ENCODE results near the gene UTS2R. TPM values are rescaled to one million over a fixed set of nuclear protein-coding genes. Genes with fewer than 3 reads are reported as not detected.

The UTS2R gene
- polyA plus RNA-seq, 1 donor from 2014 or later, result not detected

DNA sequence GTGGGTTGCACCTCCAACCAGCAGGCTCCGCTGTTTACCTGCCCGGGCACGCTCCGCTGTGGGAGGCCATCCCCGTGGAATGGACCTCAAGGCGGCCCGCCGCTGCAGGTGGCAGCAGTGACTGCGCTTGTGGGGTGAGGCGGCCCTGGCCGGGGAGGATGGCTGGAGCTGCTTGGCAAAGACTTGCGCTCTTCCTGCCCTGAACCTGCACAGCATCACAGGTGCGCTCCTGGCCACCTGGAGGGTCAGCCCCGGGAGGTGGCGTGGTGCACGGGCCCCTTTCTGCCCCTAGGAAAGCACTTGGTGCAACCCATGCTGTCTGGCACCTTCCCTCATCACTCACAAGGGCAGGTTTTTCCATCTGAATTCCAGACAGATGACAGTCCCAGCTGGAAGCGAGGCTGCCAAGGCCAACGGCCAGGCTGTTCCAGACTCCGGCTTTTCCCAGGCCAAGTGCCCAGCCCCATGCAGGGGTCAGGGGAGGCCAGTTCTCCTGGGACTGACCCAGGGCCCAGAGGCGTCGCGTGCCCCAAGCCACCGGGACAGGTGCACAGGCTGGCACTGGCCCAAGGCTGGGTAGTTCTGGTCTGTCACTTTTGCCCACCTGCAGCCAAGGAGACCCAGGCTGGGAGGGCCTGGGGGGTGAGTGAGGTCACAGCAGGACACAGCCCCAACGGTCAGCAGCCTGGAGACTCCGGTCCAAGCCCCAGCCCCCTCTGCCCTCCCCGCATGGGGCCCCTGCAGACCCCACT lies 13.3 kb downstream of the UTS2R start:
- H3K27me3 ChIP-seq (ENCODE audit: insufficient read depth, low read depth, low read length), result no peaks in the 10 kb centered on the region
- H3K9me3 ChIP-seq (ENCODE audit: low read length), result no peaks in the 10 kb centered on the region
- no peaks in the 10 kb centered on the region for H3F3A ChIP-seq (ENCODE audit: insufficient read depth, low read length, poor library complexity, severe bottlenecking)
- no peak overlapping the region for H2AFZ ChIP-seq (ENCODE audit: low read depth, low read length)
- no peaks in the 10 kb centered on the region for H3K9me2 ChIP-seq (ENCODE audit: insufficient read depth, low read length)
- H3K4me2 ChIP-seq (ENCODE audit: low read length), result no peak overlapping the region
- no peak overlapping the region for H3K4me3 ChIP-seq (ENCODE audit: low read length)
- H3K36me3 ChIP-seq (ENCODE audit: insufficient read depth, low read length), result no peaks in the 10 kb centered on the region
- no peak overlapping the region for H3K27ac ChIP-seq (ENCODE audit: low read length)
- H4K20me1 ChIP-seq (ENCODE audit: insufficient read depth), result no peaks in the 10 kb centered on the region
- no peaks in the 10 kb centered on the region for H3K79me2 ChIP-seq (replicated peaks; ENCODE audit: insufficient read depth, low read length)
- TF ChIP-seq CTCF (IDR thresholded peaks at IDR 0.05; ENCODE audit: poor library complexity, severe bottlenecking) (no peak), REST (IDR thresholded peaks at IDR 0.05; ENCODE audit: borderline replicate concordance) (no peak), MXI1 (conservative IDR thresholded peaks at IDR 0.05; ENCODE audit: poor library complexity, severe bottlenecking) (no peak), TAF1 (IDR thresholded peaks at IDR 0.05; ENCODE audit: low read depth) (no peak), EP300 (conservative IDR thresholded peaks at IDR 0.05; ENCODE audit: poor library complexity, severe bottlenecking) (no peak), POLR2AphosphoS5 (IDR thresholded peaks at IDR 0.05) (no peak), EZH2 (IDR thresholded peaks at IDR 0.05; ENCODE audit: borderline replicate concordance, insufficient read depth, low read length, poor library complexity, severe bottlenecking) (no peak), SMC3 (conservative IDR thresholded peaks at IDR 0.05; ENCODE audit: poor library complexity) (no peak), RAD21 (conservative IDR thresholded peaks at IDR 0.05) (no peak)
- H3K9ac ChIP-seq (ENCODE audit: low read length), result no peak overlapping the region

DNA sequence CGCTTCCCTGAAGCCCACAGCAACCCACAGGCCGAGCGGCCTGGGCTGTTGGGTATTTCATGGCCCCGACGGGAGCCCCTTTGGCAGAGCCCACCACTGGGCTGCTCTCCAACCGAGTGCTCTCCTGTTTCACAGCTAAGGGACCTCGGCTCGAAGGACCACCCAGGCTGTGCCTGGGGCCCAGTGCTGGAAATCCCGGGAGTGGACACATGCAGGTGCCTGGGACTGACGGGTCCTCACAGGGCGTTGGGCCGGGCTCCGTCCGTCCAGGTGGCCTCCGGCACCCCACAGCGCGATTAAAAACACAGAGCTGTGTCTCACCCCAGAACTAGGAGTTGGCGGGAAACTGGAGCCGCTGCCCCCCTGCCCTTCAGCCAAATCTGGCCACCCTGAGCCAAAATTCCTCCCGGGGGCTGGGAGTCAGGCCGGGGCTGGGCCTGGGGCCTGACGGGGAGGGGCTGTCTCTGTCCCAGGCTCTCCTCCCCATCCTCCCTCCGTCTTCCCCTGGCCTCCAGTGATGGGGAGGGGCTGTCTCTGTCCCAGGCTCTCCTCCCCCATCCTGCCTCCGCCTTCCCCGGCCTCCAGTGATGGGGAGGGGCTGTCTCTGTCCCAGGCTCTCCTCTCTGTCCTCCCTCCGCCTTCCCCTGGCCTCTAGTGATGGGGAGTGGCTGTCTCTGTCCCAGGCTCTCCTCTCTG lies 14.1 kb downstream of the UTS2R start:
- Histone ChIP-seq H3K27me3 (ENCODE audit: insufficient read depth, low read depth, low read length) (no peaks in the 10 kb centered on the region), H2AFZ (ENCODE audit: low read depth, low read length) (no peak overlapping the region), H3K79me2 (replicated peaks; ENCODE audit: insufficient read depth, low read length) (no peaks in the 10 kb centered on the region), H3K9ac (ENCODE audit: low read length) (no peak overlapping the region), H3K27ac (ENCODE audit: low read length) (no peak overlapping the region), H3K36me3 (ENCODE audit: insufficient read depth, low read length) (no peaks in the 10 kb centered on the region), H4K20me1 (ENCODE audit: insufficient read depth) (no peaks in the 10 kb centered on the region), H3F3A (ENCODE audit: insufficient read depth, low read length, poor library complexity, severe bottlenecking) (no peaks in the 10 kb centered on the region), H3K4me3 (ENCODE audit: low read length) (no peak overlapping the region), H3K4me2 (ENCODE audit: low read length) (no peak overlapping the region), H3K9me2 (ENCODE audit: insufficient read depth, low read length) (no peaks in the 10 kb centered on the region), H3K9me3 (ENCODE audit: low read length) (no peaks in the 10 kb centered on the region)
- TF ChIP-seq TAF1 (IDR thresholded peaks at IDR 0.05; ENCODE audit: low read depth) (no peak), RAD21 (conservative IDR thresholded peaks at IDR 0.05) (no peak), REST (IDR thresholded peaks at IDR 0.05; ENCODE audit: borderline replicate concordance) (no peak), EZH2 (IDR thresholded peaks at IDR 0.05; ENCODE audit: borderline replicate concordance, insufficient read depth, low read length, poor library complexity, severe bottlenecking) (no peak), SMC3 (conservative IDR thresholded peaks at IDR 0.05; ENCODE audit: poor library complexity) (no peak), POLR2AphosphoS5 (IDR thresholded peaks at IDR 0.05) (no peak), CTCF (IDR thresholded peaks at IDR 0.05; ENCODE audit: poor library complexity, severe bottlenecking) (no peak), MXI1 (conservative IDR thresholded peaks at IDR 0.05; ENCODE audit: poor library complexity, severe bottlenecking) (no peak), EP300 (conservative IDR thresholded peaks at IDR 0.05; ENCODE audit: poor library complexity, severe bottlenecking) (no peak)
